Measurements from ENCODE around the gene CLIC5.

The CLIC5 gene

GRCh38 chr6:45923831-45924391 is 91.7 kb downstream of the CLIC5 start:
- peak; percentile 78 for DNase-seq (ENCODE audit: low read depth)
- H3K4me3 ChIP-seq (ENCODE audit: control insufficient read depth, low read depth, low read length) = no peak overlapping the region
- TF ChIP-seq, protein P1, sequence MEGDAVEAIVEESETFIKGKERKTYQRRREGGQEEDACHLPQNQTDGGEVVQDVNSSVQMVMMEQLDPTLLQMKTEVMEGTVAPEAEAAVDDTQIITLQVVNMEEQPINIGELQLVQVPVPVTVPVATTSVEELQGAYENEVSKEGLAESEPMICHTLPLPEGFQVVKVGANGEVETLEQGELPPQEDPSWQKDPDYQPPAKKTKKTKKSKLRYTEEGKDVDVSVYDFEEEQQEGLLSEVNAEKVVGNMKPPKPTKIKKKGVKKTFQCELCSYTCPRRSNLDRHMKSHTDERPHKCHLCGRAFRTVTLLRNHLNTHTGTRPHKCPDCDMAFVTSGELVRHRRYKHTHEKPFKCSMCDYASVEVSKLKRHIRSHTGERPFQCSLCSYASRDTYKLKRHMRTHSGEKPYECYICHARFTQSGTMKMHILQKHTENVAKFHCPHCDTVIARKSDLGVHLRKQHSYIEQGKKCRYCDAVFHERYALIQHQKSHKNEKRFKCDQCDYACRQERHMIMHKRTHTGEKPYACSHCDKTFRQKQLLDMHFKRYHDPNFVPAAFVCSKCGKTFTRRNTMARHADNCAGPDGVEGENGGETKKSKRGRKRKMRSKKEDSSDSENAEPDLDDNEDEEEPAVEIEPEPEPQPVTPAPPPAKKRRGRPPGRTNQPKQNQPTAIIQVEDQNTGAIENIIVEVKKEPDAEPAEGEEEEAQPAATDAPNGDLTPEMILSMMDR (conservative IDR thresholded peaks at IDR 0.05; ENCODE audit: control insufficient read depth, insufficient read depth, low read depth, low read length) = no peak

DNA sequence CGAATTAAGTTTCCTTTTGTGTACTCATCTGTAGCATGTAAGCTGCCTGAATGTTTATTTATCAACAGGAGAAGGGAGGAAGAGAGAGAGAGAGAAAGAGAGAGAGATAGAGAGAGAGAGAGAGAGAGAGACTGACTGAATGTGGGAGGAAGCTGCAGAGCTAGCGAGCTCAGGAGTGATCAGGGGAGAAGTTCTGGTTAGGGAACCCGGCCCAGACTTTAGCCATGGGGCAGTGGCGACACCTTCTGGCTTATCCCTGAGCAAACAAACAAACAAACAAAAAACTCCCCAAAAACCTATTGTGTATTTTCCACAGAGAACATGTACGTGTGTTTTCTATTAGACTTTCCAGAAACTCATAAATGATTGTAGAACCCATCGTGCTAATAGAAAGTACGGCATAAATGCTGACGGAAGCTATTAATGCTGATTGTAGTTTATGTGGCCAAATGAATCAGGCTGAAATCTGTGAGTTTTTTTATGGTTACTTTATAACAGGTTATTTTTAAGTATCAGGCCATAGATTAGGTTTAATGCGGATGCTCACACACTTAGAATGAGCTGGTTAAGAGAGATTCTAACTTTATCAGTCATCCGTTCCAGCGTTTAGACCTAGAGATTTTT is 92.8 kb downstream of the CLIC5 start:
- H3K4me3 ChIP-seq (ENCODE audit: control insufficient read depth, low read depth, low read length) = no peak overlapping the region
- TF ChIP-seq, protein P1 (conservative IDR thresholded peaks at IDR 0.05; ENCODE audit: control insufficient read depth, insufficient read depth, low read depth, low read length) = peak; percentile 95
- DNase-seq (ENCODE audit: low read depth) = peak; percentile 87

DNA sequence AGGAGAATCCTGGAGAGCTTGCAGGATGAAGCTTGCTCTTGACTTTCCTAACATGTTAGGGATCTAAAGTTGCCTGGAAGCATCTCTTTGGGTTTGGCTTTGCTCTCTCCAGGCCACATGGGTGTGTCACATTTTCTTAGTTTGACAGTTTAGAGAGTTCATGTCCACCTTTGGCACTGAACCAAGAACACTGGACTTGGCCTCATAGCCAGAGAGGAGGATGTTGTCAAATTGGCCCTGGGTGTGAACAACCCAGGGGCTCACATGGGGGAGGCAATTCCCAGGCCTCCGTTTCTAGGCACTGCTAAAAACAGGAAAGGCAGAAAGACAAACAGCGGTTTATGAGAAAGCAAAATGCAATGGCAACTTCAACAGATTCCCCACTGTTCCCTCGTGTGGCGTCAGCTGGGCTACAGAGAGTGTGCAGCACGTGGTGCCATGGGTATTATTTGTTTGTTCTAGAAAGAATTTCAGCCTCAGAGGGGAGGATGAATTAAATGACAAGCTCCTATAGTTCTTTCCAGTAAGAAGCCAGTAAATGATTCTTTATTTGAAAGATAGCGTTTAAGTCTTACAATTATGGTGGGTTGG is 93.9 kb downstream of the CLIC5 start:
- TF ChIP-seq, protein P1 (conservative IDR thresholded peaks at IDR 0.05; ENCODE audit: control insufficient read depth, insufficient read depth, low read depth, low read length) = no peak
- DNase-seq (ENCODE audit: low read depth) = peak; percentile 18
- no peak overlapping the region for H3K4me3 ChIP-seq (ENCODE audit: control insufficient read depth, low read depth, low read length)

GRCh38 chr6:45920819-45921511 is 94.7 kb downstream of the CLIC5 start:
- TF ChIP-seq, protein P1 (conservative IDR thresholded peaks at IDR 0.05; ENCODE audit: control insufficient read depth, insufficient read depth, low read depth, low read length) = no peak
- no peak overlapping the region for H3K4me3 ChIP-seq (ENCODE audit: control insufficient read depth, low read depth, low read length)

DNA sequence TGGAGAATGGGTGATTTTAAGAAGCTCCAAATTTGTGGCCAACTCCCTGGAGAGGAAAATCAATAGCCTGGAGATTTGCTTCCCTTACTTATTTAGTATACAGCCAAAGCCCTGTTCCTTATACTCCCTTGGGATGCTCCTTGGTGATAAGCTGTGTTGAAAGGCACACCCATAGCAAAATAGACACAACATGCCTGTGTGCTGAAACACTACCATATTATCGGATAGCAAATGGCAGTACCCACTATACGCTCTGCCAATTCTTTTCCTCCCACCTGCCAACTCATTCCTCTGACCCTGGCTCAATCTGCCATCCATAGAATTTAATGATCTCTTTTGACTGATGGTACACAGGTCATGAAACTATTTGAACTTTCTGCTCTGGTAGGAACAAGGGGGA is 98.2 kb downstream of the CLIC5 start:
- no peak overlapping the region for H3K4me3 ChIP-seq (ENCODE audit: control insufficient read depth, low read depth, low read length)
- DNase-seq (ENCODE audit: low read depth) = no peak
- TF ChIP-seq, protein P1 (conservative IDR thresholded peaks at IDR 0.05; ENCODE audit: control insufficient read depth, insufficient read depth, low read depth, low read length) = no peak

More at GRCh38 chr6:45920819-45921511, 94.7 kb downstream of the CLIC5 start:
- no peak for DNase-seq (ENCODE audit: low read depth)

DNA sequence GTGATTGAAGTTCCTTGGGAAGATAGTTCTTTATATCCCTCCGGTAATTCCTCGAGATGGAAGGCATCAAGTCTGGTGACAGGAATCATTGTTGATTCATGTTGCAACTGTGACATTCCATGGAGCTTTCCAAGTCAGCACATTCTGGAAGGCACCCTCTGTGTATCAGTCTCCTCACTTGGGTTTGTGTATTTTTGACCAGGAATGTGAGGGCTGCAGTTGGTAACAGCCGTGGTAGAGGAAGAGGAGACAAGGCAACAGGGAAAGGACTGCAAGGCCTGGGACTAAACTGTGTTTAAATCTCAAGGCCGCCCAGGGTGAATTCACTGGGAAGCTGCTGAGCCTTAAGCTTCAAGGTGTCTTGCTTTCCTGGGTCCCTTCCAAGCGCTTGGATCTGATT is 99.0 kb downstream of the CLIC5 start:
- TF ChIP-seq, protein P1 (conservative IDR thresholded peaks at IDR 0.05; ENCODE audit: control insufficient read depth, insufficient read depth, low read depth, low read length) = no peak

More for the DNA sequence above, 99.0 kb downstream of the CLIC5 start:
- no peak overlapping the region for H3K4me3 ChIP-seq (ENCODE audit: control insufficient read depth, low read depth, low read length)
- DNase-seq (ENCODE audit: low read depth) = no peak
